Spinal cord (tissue), 10 donors: ENCODE data around the gene FAM120AOS. TPM values are rescaled to one million over a fixed set of nuclear protein-coding genes. Genes with fewer than 3 reads are reported as not detected.

Experiments used
- DNase-seq, 6 donors: peaks; one replicate each; pipeline versions ENCODE4 v3.0.0 to v3.0.0-alpha.2; 2013 to 2015; ENCODE audit warnings: low spot score in 6 of 6, low read depth in 4 of 6
- H3K27ac ChIP-seq: one replicate; pipeline ENCODE4 v1.5.1; 2013; ENCODE audit warnings: low read depth, low read length, control low read depth
- H3K27me3 ChIP-seq: one replicate; pipeline ENCODE4 v1.6.1; 2013; ENCODE audit warnings: low read length; ENCODE audit not compliant: control insufficient read depth, insufficient read depth
- H3K36me3 ChIP-seq: one replicate; pipeline ENCODE4 v1.6.1; 2013; ENCODE audit warnings: low read length; ENCODE audit not compliant: control insufficient read depth, insufficient read depth
- H3K4me1 ChIP-seq: one replicate; pipeline ENCODE4 v1.6.1; 2013; ENCODE audit warnings: low read length; ENCODE audit not compliant: control insufficient read depth, insufficient read depth
- H3K4me3 ChIP-seq: one replicate; pipeline ENCODE4 v1.5.1; 2013; ENCODE audit warnings: low read depth, low read length, control low read depth
- H3K9me3 ChIP-seq: one replicate; pipeline ENCODE4 v1.6.1; 2013; ENCODE audit warnings: low read length; ENCODE audit not compliant: control insufficient read depth, insufficient read depth
- WGBS: methylation state at CpG from one replicate; pipeline ENCODE4 v1.1.5; 2013; ENCODE audit warnings: missing lambda C conversion rate; ENCODE audit not compliant: insufficient coverage; 5-methylcytosine and 5-hydroxymethylcytosine counted together
- polyA plus RNA-seq, 2 donors: library from polyadenylated mRNA; unstranded; fragments of 120-200 nt; gene quantifications; one replicate each; pipeline ENCODE4 v1.2.1, GENCODE V29; 2013; ENCODE audit not compliant: insufficient read length in 2 of 2
- total RNA-seq, 2 donors: library from RNA; depleted of rRNA in 1 of 2; stranded (reverse); fragments of 120-200 nt in 1 of 2; fragments of >200 nt in 1 of 2; gene quantifications; one replicate each; pipeline versions ENCODE4 v1.2.3 to v1.2.4, GENCODE V29; 2013 to 2014
- donor health status: healthy.

FAM120AOS gene
- total and polyA plus RNA-seq, 4 donors, result 32.9 to 54.0 (median 50.1) TPM

- no CpG with 5 or more reads among the region's 1 CpG for WGBS
Measured at GRCh38 chr9:93461414-93461743, 8.0 kb upstream of the FAM120AOS start.

GRCh38 chr9:93460689-93461413, 7.5 kb upstream of the FAM120AOS start:
- no peaks in the 10 kb centered on the region for H3K27me3 ChIP-seq
- no peaks in the 10 kb centered on the region for H3K36me3 ChIP-seq
- H3K27ac ChIP-seq, result no peak overlapping the region
- H3K4me3 ChIP-seq, result no peak overlapping the region
- no peaks in the 10 kb centered on the region for H3K4me1 ChIP-seq
- H3K9me3 ChIP-seq, result no peaks in the 10 kb centered on the region
- WGBS, result 90% methylated on average over 3 of the region's 3 CpGs
- DNase-seq, result no peak

More at GRCh38 chr9:93461414-93461743, 8.0 kb upstream of the FAM120AOS start:
- Histone ChIP-seq H3K36me3 (no peaks in the 10 kb centered on the region), H3K9me3 (no peaks in the 10 kb centered on the region), H3K27ac (no peak overlapping the region), H3K4me3 (no peak overlapping the region), H3K4me1 (peaks cover 3% of the 10 kb centered on the region), H3K27me3 (no peaks in the 10 kb centered on the region)
- no peak for DNase-seq

GRCh38 chr9:93459432-93459847, 6.1 kb upstream of the FAM120AOS start:
- H3K27me3 ChIP-seq, result no peaks in the 10 kb centered on the region
- no peak overlapping the region for H3K4me3 ChIP-seq
- no peaks in the 10 kb centered on the region for H3K36me3 ChIP-seq
- no peak overlapping the region for H3K27ac ChIP-seq
- H3K4me1 ChIP-seq, result no peaks in the 10 kb centered on the region
- no peak for DNase-seq
- no peaks in the 10 kb centered on the region for H3K9me3 ChIP-seq

- Histone ChIP-seq H3K27me3 (no peaks in the 10 kb centered on the region), H3K4me3 (no peak overlapping the region), H3K9me3 (no peaks in the 10 kb centered on the region), H3K27ac (no peak overlapping the region), H3K4me1 (no peaks in the 10 kb centered on the region), H3K36me3 (no peaks in the 10 kb centered on the region)
- no peak for DNase-seq
- 85% methylated on average over 4 of the region's 4 CpGs for WGBS
Measured at GRCh38 chr9:93458712-93459111, 5.3 kb upstream of the FAM120AOS start.

GRCh38 chr9:93457006-93457405, 3.6 kb upstream of the FAM120AOS start:
- no CpG with 5 or more reads among the region's 1 CpG for WGBS
- Histone ChIP-seq H3K9me3 (no peaks in the 10 kb centered on the region), H3K27ac (no peak overlapping the region)

GRCh38 chr9:93456504-93456903, 3.1 kb upstream of the FAM120AOS start:
- Histone ChIP-seq H3K4me3 (no peak overlapping the region), H3K27ac (no peak overlapping the region), H3K4me1 (peaks cover 4% of the 10 kb centered on the region), H3K36me3 (no peaks in the 10 kb centered on the region), H3K27me3 (no peaks in the 10 kb centered on the region), H3K9me3 (no peaks in the 10 kb centered on the region)
- DNase-seq, result no peak
- WGBS, result no CpG with 5 or more reads among the region's 2 CpGs

More at GRCh38 chr9:93457006-93457405, 3.6 kb upstream of the FAM120AOS start:
- DNase-seq, result no peak
- no peak overlapping the region for H3K4me3 ChIP-seq
- H3K27me3 ChIP-seq, result no peaks in the 10 kb centered on the region
- no peaks in the 10 kb centered on the region for H3K36me3 ChIP-seq
- peaks cover 4% of the 10 kb centered on the region for H3K4me1 ChIP-seq

- DNase-seq, result no peak
- Histone ChIP-seq H3K27me3 (no peaks in the 10 kb centered on the region), H3K36me3 (no peaks in the 10 kb centered on the region)
Measured at GRCh38 chr9:93456022-93456421, 2.6 kb upstream of the FAM120AOS start.

GRCh38 chr9:93452710-93453046, 703 bp downstream of the FAM120AOS start:
- WGBS, result 0% methylated on average over 8 of the region's 10 CpGs
- H3K4me3 ChIP-seq, result peak overlapping the region; percentile 64
- no peaks in the 10 kb centered on the region for H3K9me3 ChIP-seq
- H3K36me3 ChIP-seq, result peaks cover 12% of the 10 kb centered on the region
- peak in 1 of 6 donors; percentile 33 for DNase-seq
- no peaks in the 10 kb centered on the region for H3K27me3 ChIP-seq
- peaks cover 17% of the 10 kb centered on the region for H3K4me1 ChIP-seq
- H3K27ac ChIP-seq, result peak overlapping the region; percentile 85

More at GRCh38 chr9:93456022-93456421, 2.6 kb upstream of the FAM120AOS start:
- peaks cover 4% of the 10 kb centered on the region for H3K4me1 ChIP-seq
- no peaks in the 10 kb centered on the region for H3K9me3 ChIP-seq
- WGBS, result 100% methylated on average over 1 of the region's 1 CpG
- H3K27ac ChIP-seq, result no peak overlapping the region
- no peak overlapping the region for H3K4me3 ChIP-seq

- Histone ChIP-seq H3K4me3 (peak overlapping the region; percentile 64), H3K27ac (peak overlapping the region; percentile 85), H3K4me1 (peaks cover 17% of the 10 kb centered on the region), H3K36me3 (peaks cover 14% of the 10 kb centered on the region), H3K27me3 (no peaks in the 10 kb centered on the region), H3K9me3 (no peaks in the 10 kb centered on the region)
- peak in 3 of 6 donors; percentile 19 to 70 (median 60) for DNase-seq
- WGBS, result under 1% methylated on average over 91 of the region's 92 CpGs
Measured at GRCh38 chr9:93451849-93452709, 1.3 kb downstream of the FAM120AOS start.
